Coronary artery (tissue), 2 donors: ENCODE results near the gene DOCK9.

ENCODE experiments used
- DNase-seq: peaks from one replicate; pipeline ENCODE4 v3.0.0-alpha.2; 2017; ENCODE audit warnings: low spot score
- H3K27ac ChIP-seq, 2 donors: fragments of 200-600 bp; sonication (generic); one replicate each; pipeline ENCODE4 v1.5.1; 2016 to 2019
- H3K4me3 ChIP-seq: fragments of 200-600 bp; sonication (generic); 2 replicates; pipeline ENCODE4 v1.5.1; 2016; ENCODE audit warnings: mild to moderate bottlenecking, moderate library complexity
- TF ChIP-seq, protein P1 (sequence below): fragments of 200-600 bp; sonication (generic); IDR thresholded peaks from one replicate; pipeline ENCODE4 v1.5.1; 2019; ENCODE audit warnings: antibody characterized with exemption

The DOCK9 gene

DNA sequence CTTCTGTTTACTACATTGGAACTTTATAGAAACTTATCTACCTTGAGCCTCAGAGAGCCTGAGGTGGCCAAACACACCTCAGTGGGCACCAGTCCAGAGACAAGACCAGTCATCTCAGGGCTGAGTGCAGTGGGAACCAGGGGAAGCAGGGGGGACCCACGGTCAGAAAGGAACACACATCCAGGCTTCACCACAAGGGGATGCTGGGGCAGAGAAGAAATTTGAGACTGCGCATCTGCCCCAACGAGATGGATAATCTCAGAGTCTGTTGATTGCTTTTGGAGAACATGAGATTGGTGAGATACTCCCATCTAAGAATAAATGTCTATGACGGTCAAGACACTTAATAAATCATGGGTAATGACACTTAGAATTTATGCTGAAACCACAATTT lies 98.7 kb downstream of the DOCK9 start:
- H3K27ac ChIP-seq = no peak overlapping the region
- TF ChIP-seq, protein P1, sequence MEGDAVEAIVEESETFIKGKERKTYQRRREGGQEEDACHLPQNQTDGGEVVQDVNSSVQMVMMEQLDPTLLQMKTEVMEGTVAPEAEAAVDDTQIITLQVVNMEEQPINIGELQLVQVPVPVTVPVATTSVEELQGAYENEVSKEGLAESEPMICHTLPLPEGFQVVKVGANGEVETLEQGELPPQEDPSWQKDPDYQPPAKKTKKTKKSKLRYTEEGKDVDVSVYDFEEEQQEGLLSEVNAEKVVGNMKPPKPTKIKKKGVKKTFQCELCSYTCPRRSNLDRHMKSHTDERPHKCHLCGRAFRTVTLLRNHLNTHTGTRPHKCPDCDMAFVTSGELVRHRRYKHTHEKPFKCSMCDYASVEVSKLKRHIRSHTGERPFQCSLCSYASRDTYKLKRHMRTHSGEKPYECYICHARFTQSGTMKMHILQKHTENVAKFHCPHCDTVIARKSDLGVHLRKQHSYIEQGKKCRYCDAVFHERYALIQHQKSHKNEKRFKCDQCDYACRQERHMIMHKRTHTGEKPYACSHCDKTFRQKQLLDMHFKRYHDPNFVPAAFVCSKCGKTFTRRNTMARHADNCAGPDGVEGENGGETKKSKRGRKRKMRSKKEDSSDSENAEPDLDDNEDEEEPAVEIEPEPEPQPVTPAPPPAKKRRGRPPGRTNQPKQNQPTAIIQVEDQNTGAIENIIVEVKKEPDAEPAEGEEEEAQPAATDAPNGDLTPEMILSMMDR = no peak

DNA sequence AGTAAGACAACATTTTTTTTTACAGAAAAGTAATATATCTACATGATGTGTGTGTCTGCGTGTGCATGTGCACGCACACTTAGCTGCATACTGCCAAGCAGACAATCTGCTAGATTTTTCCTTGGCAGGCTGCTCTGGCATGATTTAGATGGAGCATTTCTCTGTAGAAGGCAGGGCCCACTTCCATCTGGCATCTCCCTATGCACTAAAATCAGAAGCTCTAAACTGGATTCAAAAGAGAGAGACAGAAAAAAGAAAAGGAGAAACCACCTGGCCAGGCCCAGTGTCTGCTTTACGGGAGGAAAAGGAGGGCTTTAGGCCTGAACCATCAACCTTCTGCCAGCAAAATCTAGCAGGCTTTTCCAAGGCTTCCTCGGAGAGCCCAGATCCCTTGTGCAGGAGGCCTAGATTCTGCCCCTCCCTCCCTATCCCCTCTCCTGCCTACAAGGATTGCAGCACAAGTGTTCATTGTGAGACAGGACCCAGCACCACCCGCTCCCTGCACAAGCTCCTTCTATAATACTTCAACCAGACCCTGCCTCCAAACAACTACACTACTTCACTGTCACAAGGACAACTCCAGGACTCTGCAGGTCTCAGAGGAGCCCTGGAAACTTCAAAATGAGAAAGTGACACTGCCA lies 99.3 kb downstream of the DOCK9 start:
- TF ChIP-seq, protein P1 = no peak
- DNase-seq = no peak
- Histone ChIP-seq H3K27ac (no peak overlapping the region), H3K4me3 (no peak overlapping the region)

More for the DNA sequence above, 98.7 kb downstream of the DOCK9 start:
- no peak overlapping the region for H3K4me3 ChIP-seq
- no peak for DNase-seq

DNA sequence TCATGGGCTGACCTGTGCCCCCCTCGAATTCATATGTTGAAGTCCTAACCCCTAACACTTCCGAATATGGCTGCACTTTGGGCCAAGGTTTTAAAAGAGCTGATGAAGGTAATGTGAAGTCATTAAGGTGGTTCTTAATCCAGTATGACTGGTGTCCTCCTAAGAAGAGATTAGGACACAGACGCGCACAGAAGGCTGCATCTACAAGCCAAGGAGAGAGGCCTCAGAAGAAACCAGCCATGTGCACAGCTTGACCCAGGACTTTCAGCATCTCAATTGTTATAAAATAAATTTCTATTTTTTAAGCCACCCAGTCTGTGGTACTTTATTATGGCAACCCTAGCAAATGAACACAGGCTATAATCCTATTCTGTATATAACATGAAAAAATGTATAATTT lies 99.9 kb downstream of the DOCK9 start:
- no peak overlapping the region for H3K27ac ChIP-seq
- no peak overlapping the region for H3K4me3 ChIP-seq
- no peak for DNase-seq
- TF ChIP-seq, protein P1 = no peak

DNA sequence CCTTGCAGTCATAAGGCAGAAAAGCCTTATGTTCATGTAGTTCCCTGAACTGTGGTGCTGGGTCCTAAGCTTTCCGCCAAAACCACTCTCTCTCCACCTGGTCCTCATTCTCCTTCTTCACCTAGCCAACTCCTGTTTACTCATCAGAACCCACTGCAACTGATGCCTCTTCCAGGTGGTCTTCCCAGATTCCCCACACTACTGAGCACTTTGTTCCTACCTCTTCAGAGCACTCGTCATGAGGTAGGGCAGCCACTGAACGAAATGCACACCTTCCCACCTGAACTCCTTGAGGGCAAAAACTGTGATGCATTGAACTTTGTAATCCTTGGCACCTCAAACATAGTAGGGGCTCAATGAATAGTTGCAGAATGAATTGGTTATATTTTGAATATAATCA lies 100.4 kb downstream of the DOCK9 start:
- TF ChIP-seq, protein P1 = no peak
- no peak for DNase-seq
- H3K27ac ChIP-seq = no peak overlapping the region
- H3K4me3 ChIP-seq = no peak overlapping the region

DNA sequence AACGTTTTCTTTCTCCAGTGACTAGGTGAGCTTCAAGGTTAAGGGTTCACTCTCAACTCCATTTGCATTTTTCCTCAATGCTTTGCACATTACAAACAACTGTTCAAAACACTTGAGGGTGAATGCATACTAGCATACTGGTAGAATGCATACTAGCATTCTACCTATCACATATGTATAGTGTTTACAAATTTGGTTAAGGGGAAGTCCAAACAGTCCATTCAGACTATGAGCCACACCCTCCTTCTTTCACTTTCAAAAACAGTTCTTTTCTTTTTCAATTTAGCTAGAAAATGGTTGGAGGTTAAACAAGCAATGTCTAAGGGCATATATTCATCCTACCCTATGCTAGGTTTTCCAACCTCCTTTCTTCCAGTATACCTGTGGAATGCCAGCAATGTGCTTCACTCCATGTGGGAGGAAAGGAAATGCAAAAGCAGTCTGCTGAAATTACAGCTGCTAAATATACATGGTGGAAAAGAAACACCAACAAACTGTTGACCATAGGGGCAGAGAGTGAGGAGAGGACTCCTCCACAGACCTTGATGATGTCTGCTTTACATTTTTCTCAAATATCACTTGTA lies 102.6 kb downstream of the DOCK9 start:
- no peak for DNase-seq
- H3K27ac ChIP-seq = no peak overlapping the region
- H3K4me3 ChIP-seq = no peak overlapping the region
- TF ChIP-seq, protein P1 = no peak

DNA sequence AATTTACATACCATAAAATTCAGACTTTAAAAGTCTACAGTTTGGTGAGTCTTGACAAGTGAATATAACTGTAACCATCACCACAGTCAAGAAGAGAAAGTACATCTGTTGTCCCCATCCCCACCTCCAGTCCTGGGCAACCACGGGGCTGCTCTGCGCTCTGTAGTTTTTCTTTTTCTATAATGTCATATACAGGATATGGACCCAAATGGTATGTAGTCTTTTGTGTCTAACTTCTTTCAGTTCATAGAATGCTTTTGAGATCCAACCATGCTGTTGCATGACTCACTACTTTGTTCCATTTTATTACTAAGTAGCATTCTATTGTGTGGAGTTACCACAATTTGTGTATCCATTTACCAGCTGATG lies 103.9 kb downstream of the DOCK9 start:
- no peak for DNase-seq
- TF ChIP-seq, protein P1 = no peak
- no peak overlapping the region for H3K27ac ChIP-seq
- H3K4me3 ChIP-seq = no peak overlapping the region

DNA sequence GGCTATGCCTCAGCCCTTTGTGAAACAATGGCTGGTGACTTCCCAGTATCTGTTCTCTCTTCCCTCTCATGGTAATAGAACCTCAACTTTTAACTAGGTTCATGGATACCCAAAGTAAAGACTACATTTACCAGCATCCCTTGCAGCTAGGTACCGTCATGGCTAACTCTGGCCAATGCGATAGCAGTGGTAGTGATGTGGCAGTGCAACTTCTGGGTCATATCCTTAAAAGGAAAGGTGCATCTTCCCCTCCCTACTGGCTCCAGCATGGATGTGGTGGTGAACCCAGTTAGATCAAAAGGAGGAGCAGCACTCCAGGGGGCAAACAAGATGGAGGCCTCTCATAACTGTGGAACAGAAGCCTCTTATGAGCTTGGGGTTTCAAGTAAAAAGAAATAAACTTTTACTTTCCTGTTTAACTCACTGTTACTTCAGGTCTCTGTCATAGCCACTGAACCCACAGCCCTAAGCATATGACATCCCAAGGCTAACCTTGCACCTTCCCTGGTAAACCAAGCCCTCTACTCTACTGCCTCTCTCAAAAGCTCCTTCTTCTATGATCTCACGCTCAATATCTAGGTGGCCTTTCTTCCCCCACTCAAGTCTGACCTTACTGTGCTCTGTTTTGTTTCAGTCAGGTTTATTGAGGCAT lies 104.4 kb downstream of the DOCK9 start:
- TF ChIP-seq, protein P1 = no peak
- Histone ChIP-seq H3K4me3 (no peak overlapping the region), H3K27ac (no peak overlapping the region)
- no peak for DNase-seq
